ENCODE results near the gene SNTB2. TPM values are rescaled to one million over a fixed set of nuclear protein-coding genes. Genes with fewer than 3 reads are reported as not detected.

Gene SNTB2
- total and polyA plus RNA-seq, 10 of the 15 experiments (the other 5 are each of a cell fraction or from before 2014, with no cell fraction given) = 1.2 to 15.7 (median 5.0) TPM

GRCh38 chr16:69323415-69323814 is 136.5 kb downstream of the SNTB2 start (continued):
- TF ChIP-seq BHLHE40 (IDR thresholded peaks at IDR 0.05; ENCODE audit: borderline replicate concordance in 1 of 2, low read depth in 2 of 2, low read length in 1 of 2) = peak in 1 of 2 experiments; percentile 25; a peak in 1 of 4 replicates
- no peak for TF ChIP-seq EGR1 (IDR thresholded peaks at IDR 0.05; ENCODE audit: borderline replicate concordance in 1 of 2, low read depth in 2 of 2, low read length in 2 of 2)
- TF ChIP-seq FOXM1 (IDR thresholded peaks at IDR 0.05; ENCODE audit: low read depth, low read length) = no peak
- no peak for TF ChIP-seq ZBTB40 (IDR thresholded peaks at IDR 0.05; ENCODE audit: borderline replicate concordance)
- no peak for TF ChIP-seq USF2 (IDR thresholded peaks at IDR 0.05; ENCODE audit: borderline replicate concordance, low read depth, low read length)
- TF ChIP-seq POLR2A (IDR thresholded peaks at IDR 0.05; ENCODE audit: low read depth, low read length) = peak; percentile 26; the same call in 1 of the 2 replicates
- TF ChIP-seq POU2F2 (IDR thresholded peaks at IDR 0.05; ENCODE audit: borderline replicate concordance, low read depth, low read length) = no peak
